IMR-90 (cell line): ENCODE data around the gene AP1S1.

Experiments used
- BHLHE40 ChIP-seq: fragments of 150-350 bp; IDR thresholded peaks from 2 replicates; pipeline ENCODE4 v1.6.1; 2016; ENCODE audit warnings: mild to moderate bottlenecking, low read depth, low read length
- CEBPB ChIP-seq: IDR thresholded peaks from 2 replicates; pipeline ENCODE4 v1.6.1; 2012; ENCODE audit warnings: low read depth, low read length, improper control_type of control experiment
- MXI1 ChIP-seq: IDR thresholded peaks from 2 replicates; pipeline ENCODE4 v1.6.1; 2012; ENCODE audit warnings: low read depth, mild to moderate bottlenecking, low read length, moderate library complexity, borderline replicate concordance
- NFE2L2 ChIP-seq: fragments of 150-350 bp; IDR thresholded peaks from 2 replicates; pipeline ENCODE4 v1.6.1; 2016; ENCODE audit warnings: low read depth, mild to moderate bottlenecking, low read length
- POLR2A ChIP-seq: IDR thresholded peaks from 2 replicates; pipeline ENCODE4 v1.6.1; 2012; ENCODE audit warnings: mild to moderate bottlenecking, low read depth, low read length
- RAD21 ChIP-seq: IDR thresholded peaks from 2 replicates; pipeline ENCODE4 v1.6.1; 2012; ENCODE audit warnings: low read length, improper control_type of control experiment
- RCOR1 ChIP-seq: IDR thresholded peaks from 2 replicates; pipeline ENCODE4 v1.6.1; 2012; ENCODE audit warnings: mild to moderate bottlenecking, low read length, improper control_type of control experiment; ENCODE audit not compliant: insufficient replicate concordance
- SMC3 ChIP-seq: fragments of 150-350 bp; IDR thresholded peaks from 2 replicates; pipeline ENCODE4 v1.6.1; 2016; ENCODE audit warnings: low read depth, mild to moderate bottlenecking, antibody characterized with exemption, low read length, moderate library complexity
- TF ChIP-seq, protein P1 (sequence below): conservative IDR thresholded peaks from 2 replicates; pipeline ENCODE4 v1.5.1; 2012; ENCODE audit warnings: mild to moderate bottlenecking, low read depth, low read length, improper control_type of control experiment

DNA sequence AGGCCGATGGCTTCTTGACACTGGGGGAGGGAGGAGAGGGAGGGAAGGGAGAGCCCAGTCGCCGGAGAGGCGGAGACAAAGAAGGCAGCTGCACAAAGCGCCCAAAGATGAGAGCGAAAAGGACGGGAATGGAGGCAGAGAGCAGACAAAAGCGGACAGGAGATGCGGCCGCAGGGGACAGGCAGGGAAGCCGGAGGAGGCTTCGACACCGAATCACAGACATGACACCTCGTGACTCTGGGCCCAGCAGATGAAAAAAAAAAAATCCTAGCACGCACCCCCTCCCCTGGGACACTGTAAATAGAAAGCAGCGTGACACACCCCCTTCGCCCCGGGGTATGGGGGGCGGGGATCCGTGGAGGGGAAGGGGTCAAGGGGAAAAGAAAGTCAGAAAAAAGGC lies 24.8 kb downstream of the AP1S1 start:
- TF ChIP-seq RCOR1 = no peak
- no peak for TF ChIP-seq SMC3
- TF ChIP-seq CEBPB = no peak
- TF ChIP-seq, protein P1, sequence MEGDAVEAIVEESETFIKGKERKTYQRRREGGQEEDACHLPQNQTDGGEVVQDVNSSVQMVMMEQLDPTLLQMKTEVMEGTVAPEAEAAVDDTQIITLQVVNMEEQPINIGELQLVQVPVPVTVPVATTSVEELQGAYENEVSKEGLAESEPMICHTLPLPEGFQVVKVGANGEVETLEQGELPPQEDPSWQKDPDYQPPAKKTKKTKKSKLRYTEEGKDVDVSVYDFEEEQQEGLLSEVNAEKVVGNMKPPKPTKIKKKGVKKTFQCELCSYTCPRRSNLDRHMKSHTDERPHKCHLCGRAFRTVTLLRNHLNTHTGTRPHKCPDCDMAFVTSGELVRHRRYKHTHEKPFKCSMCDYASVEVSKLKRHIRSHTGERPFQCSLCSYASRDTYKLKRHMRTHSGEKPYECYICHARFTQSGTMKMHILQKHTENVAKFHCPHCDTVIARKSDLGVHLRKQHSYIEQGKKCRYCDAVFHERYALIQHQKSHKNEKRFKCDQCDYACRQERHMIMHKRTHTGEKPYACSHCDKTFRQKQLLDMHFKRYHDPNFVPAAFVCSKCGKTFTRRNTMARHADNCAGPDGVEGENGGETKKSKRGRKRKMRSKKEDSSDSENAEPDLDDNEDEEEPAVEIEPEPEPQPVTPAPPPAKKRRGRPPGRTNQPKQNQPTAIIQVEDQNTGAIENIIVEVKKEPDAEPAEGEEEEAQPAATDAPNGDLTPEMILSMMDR = no peak
- no peak for TF ChIP-seq POLR2A
- TF ChIP-seq NFE2L2 = no peak
- TF ChIP-seq RAD21 = no peak
- no peak for TF ChIP-seq MXI1
- no peak for TF ChIP-seq BHLHE40
